ENCODE results near the gene INPP5F. TPM values are rescaled to one million over a fixed set of nuclear protein-coding genes. Genes with fewer than 3 reads are reported as not detected.

INPP5F gene
- total and polyA plus RNA-seq, 10 of the 15 experiments (the other 5 are each of a cell fraction or from before 2014, with no cell fraction given), result 6.0 to 49.3 (median 34.3) TPM

- H3K79me2 ChIP-seq (ENCODE audit: control insufficient read depth, insufficient read depth, low read length), result no peaks in the 10 kb centered on the region
- FAIRE-seq (no peak), DNase-seq (ENCODE audit: low read depth, low spot score) (no peak), ATAC-seq (no peak)
- H3K9me3 ChIP-seq (replicated peaks; ENCODE audit: control insufficient read depth, insufficient read depth, low read length), result no peaks in the 10 kb centered on the region
- intact Hi-C loops (cut with micrococcal nuclease; ENCODE audit: unreplicated experiment), result no loop called here
- H2AFZ ChIP-seq (ENCODE audit: control insufficient read depth, low read depth, low read length), result no peak overlapping the region
- no peak overlapping the region for H3K27ac ChIP-seq (ENCODE audit: control insufficient read depth, insufficient read depth)
- no peak overlapping the region for H3K9ac ChIP-seq (ENCODE audit: control insufficient read depth, insufficient read depth, low read length)
- 54% methylated on average over 11 of the region's 12 CpGs for WGBS (ENCODE audit: insufficient coverage, insufficient replicate concordance, low lambda C conversion rate, missing lambda C conversion rate)
- no peaks in the 10 kb centered on the region for H3K4me1 ChIP-seq (ENCODE audit: control insufficient read depth, insufficient read depth, low read length)
- ChIA-PET SMC1A (ENCODE audit: uncharacterized antibody, unreplicated experiment) (interaction anchor here (1.1 to 12.4 kb wide), 6 partner anchors 11 to 109 kb away, joined by 3 to 172 read pairs (median 23); no protein-coding TSS in a partner anchor), POLR2A (interaction anchor here (0.9 to 2.0 kb wide), 2 partner anchors 23 to 31 kb away, joined by 3 to 7 read pairs; partner anchors contain the start of gene INPP5F), CTCF (interaction anchor here (0.6 to 12.2 kb wide), 9 partner anchors 10 to 895 kb away, joined by 3 to 243 read pairs (median 5); no protein-coding TSS in a partner anchor), RAD21 (ENCODE audit: unreplicated experiment) (interaction anchor here (3.0 to 6.6 kb wide), 4 partner anchors 23 to 112 kb away, joined by 16 to 136 read pairs (median 44); partner anchors contain the start of gene INPP5F)
- H3K4me3 ChIP-seq, result no peak overlapping the region
- no TSS peak for BruUV-seq (replicated peaks)
- H4K20me1 ChIP-seq (ENCODE audit: control insufficient read depth, insufficient read depth), result no peaks in the 10 kb centered on the region
- H3K27me3 ChIP-seq (replicated peaks in 1 of 2; ENCODE audit: control insufficient read depth in 2 of 2, insufficient read depth in 2 of 2, low read length in 1 of 2), result no peaks in the 10 kb centered on the region
- H3K4me2 ChIP-seq (ENCODE audit: control insufficient read depth, insufficient read depth), result no peak overlapping the region
- TF ChIP-seq NR2F1 (conservative IDR thresholded peaks at IDR 0.05), result no peak
- TF ChIP-seq HCFC1 (IDR thresholded peaks at IDR 0.05; ENCODE audit: low read length), result no peak
- no peak for TF ChIP-seq IRF4 (IDR thresholded peaks at IDR 0.05; ENCODE audit: low read depth, low read length)
- H3K36me3 ChIP-seq (ENCODE audit: control insufficient read depth in 2 of 2, insufficient read depth in 2 of 2, low read length in 1 of 2), result peaks cover 1 to 16% of the 10 kb centered on the region in 2 experiments; a peak in 3 of 4 replicates
- in situ Hi-C loops (cut with MboI), result loop anchor here (5.0 kb wide), 1 partner anchor 108 kb away; no protein-coding TSS in a partner anchor
Observed at GRCh38 chr10:119748871-119749270, 23.0 kb downstream of the INPP5F start.

GRCh38 chr10:119749455-119749854 is 23.6 kb downstream of the INPP5F start:
- ChIA-PET RAD21 (ENCODE audit: unreplicated experiment) (interaction anchor here (1.0 to 6.6 kb wide), 8 partner anchors 12 to 111 kb away, joined by 6 to 136 read pairs (median 14); partner anchors contain the start of gene INPP5F), CTCF (interaction anchor here (0.6 to 12.2 kb wide), 10 partner anchors 12 to 894 kb away, joined by 3 to 243 read pairs (median 16); partner anchors contain the start of gene INPP5F), SMC1A (ENCODE audit: uncharacterized antibody, unreplicated experiment) (interaction anchor here (1.1 to 12.4 kb wide), 9 partner anchors 12 to 108 kb away, joined by 3 to 172 read pairs (median 16); partner anchors contain the start of gene INPP5F), POLR2A (interaction anchor here (1.0 to 2.2 kb wide), 3 partner anchors 23 to 123 kb away, joined by 3 to 8 read pairs (median 7); partner anchors contain the start of genes INPP5F and MCMBP)
- ATAC-seq (no peak), FAIRE-seq (no peak), DNase-seq (ENCODE audit: low read depth, low spot score) (no peak)
- no peak overlapping the region for H3K27ac ChIP-seq (ENCODE audit: control insufficient read depth, insufficient read depth)
- H3K9me3 ChIP-seq (replicated peaks; ENCODE audit: control insufficient read depth, insufficient read depth, low read length), result no peaks in the 10 kb centered on the region
- no peak overlapping the region for H3K9ac ChIP-seq (ENCODE audit: control insufficient read depth, insufficient read depth, low read length)
- no peak overlapping the region for H3K4me2 ChIP-seq (ENCODE audit: control insufficient read depth, insufficient read depth)
- BruUV-seq (replicated peaks), result no TSS peak
- in situ Hi-C loops (cut with MboI) (loop anchor here (5.0 kb wide), 1 partner anchor 108 kb away; no protein-coding TSS in a partner anchor), intact Hi-C loops (cut with micrococcal nuclease; ENCODE audit: unreplicated experiment) (no loop called here)
- peaks cover 4 to 17% of the 10 kb centered on the region in 2 experiments; a peak in 3 of 4 replicates for H3K36me3 ChIP-seq (ENCODE audit: control insufficient read depth in 2 of 2, insufficient read depth in 2 of 2, low read length in 1 of 2)
- H2AFZ ChIP-seq (ENCODE audit: control insufficient read depth, low read depth, low read length), result no peak overlapping the region
- WGBS (ENCODE audit: insufficient coverage, insufficient replicate concordance, low lambda C conversion rate, missing lambda C conversion rate), result 74% methylated on average over 7 of the region's 7 CpGs
- H4K20me1 ChIP-seq (ENCODE audit: control insufficient read depth, insufficient read depth), result no peaks in the 10 kb centered on the region
- no peak overlapping the region for H3K4me3 ChIP-seq
- no peaks in the 10 kb centered on the region for H3K27me3 ChIP-seq (replicated peaks in 1 of 2; ENCODE audit: control insufficient read depth in 2 of 2, insufficient read depth in 2 of 2, low read length in 1 of 2)
- no peaks in the 10 kb centered on the region for H3K4me1 ChIP-seq (ENCODE audit: control insufficient read depth, insufficient read depth, low read length)
- no peaks in the 10 kb centered on the region for H3K79me2 ChIP-seq (ENCODE audit: control insufficient read depth, insufficient read depth, low read length)
- TF ChIP-seq USF2 (IDR thresholded peaks at IDR 0.05; ENCODE audit: borderline replicate concordance, low read depth, low read length), result no peak
- no peak for TF ChIP-seq MEF2B (IDR thresholded peaks at IDR 0.05; ENCODE audit: partially characterized antibody, poor library complexity, severe bottlenecking)
- no peak for TF ChIP-seq ASH2L (IDR thresholded peaks at IDR 0.05; ENCODE audit: borderline replicate concordance, low read depth)
- no peak for TF ChIP-seq SREBF1 (IDR thresholded peaks at IDR 0.05; ENCODE audit: low read length)
- no peak for TF ChIP-seq CHD4 (IDR thresholded peaks at IDR 0.05)
- TF ChIP-seq ATF3 (IDR thresholded peaks at IDR 0.05; ENCODE audit: borderline replicate concordance, extremely low read depth, low read depth, low read length), result no peak
- TF ChIP-seq CHD1 (IDR thresholded peaks at IDR 0.05; ENCODE audit: low read depth, low read length), result no peak
